ENCODE data around the gene RNF5. TPM values are rescaled to one million over a fixed set of nuclear protein-coding genes. Genes with fewer than 3 reads are reported as not detected.

RNF5 gene
- total and polyA plus RNA-seq, 10 of the 15 experiments (the other 5 are each of a cell fraction or from before 2014, with no cell fraction given) = 31.4 to 114 (median 62.8) TPM

GRCh38 chr6:32151181-32151862, 26.9 kb upstream of the RNF5 start (continued):
- TF ChIP-seq ZBED1 (IDR thresholded peaks at IDR 0.05; ENCODE audit: borderline replicate concordance) (no peak), BCLAF1 (IDR thresholded peaks at IDR 0.05) (no peak), PAX8 (IDR thresholded peaks at IDR 0.05) (no peak), NFIC (IDR thresholded peaks at IDR 0.05; ENCODE audit: low read depth, low read length) (no peak)

DNA sequence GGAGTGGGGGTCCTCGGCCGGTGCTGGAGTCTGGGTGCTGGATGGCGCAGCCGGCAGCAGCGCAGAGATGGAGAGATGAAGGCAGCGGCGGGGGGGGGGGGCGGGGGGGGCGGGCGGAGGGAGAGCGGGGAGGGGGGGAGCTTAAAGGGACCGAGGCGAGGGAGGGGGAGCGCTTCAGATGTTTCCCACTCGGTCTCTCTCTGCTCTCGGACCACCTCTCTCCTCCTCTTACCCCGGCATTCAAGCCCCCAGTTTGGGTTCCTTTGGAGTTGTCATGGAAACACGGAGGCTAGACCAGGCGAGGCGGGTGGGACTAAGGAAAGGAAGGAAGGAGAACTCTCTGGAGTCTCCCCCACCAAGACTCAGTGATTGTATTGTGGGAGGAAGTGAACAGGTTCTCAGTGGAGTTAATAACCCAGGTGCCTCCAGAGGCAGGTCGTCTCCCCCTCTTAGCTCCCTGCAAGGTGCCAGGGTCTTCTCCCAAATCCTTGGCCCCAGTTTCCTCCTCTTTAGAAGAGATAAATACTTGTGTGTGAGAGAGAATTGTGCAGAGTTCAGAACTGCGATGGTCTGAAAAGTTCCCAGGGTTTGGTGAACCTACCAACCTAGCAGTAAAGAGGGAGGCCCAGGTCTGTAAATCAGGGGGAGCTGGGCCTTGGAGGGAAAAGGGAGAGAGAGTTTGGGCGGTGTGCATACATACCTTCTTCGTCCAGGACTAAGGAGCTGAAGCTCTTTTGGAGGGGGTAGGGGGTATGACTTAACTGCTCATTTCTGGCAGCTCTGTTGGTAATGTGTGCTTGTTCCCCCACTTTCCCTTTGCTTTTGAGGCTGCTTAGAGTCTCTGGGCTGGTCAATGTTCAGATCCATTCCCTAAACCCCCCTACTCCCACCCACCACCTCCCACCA, 26.1 kb upstream of the RNF5 start, which contains the start of gene PRRT1:
Gene PRRT1 (minus strand): TSS at position 77 of the 906 bp plus-strand sequence. CDS start 112 bp downstream, outside the sequence.
- no peak for DNase-seq (ENCODE audit: low read depth, low spot score)
- H3K9ac ChIP-seq (ENCODE audit: control insufficient read depth, insufficient read depth, low read length) = no peak within 1 kb of the TSS
- intact Hi-C loops (cut with micrococcal nuclease; ENCODE audit: unreplicated experiment) = loop anchor here (10.0 kb wide), 1 partner anchor 107 kb away; no protein-coding TSS in a partner anchor
- ChIA-PET RAD21 (ENCODE audit: unreplicated experiment) (interaction anchor here (1.2 kb wide), 1 partner anchor 38 kb away, joined by 3 read pairs; the partner anchor contains the start of gene PBX2), POLR2A (interaction anchor here (0.6 to 1.1 kb wide), 3 partner anchors 21 to 1331 kb away, joined by 4 to 8 read pairs (median 8); partner anchors contain the start of gene ATF6B), CTCF (interaction anchor here (1.5 kb wide), 1 partner anchor 33 kb away, joined by 4 read pairs; no protein-coding TSS in a partner anchor), SMC1A (ENCODE audit: uncharacterized antibody, unreplicated experiment) (no interaction called here)
- FAIRE-seq = no peak
- in situ Hi-C loops (cut with MboI) = no loop called here
- no peaks in the 10 kb centered on the region for H3K79me2 ChIP-seq (ENCODE audit: control insufficient read depth, insufficient read depth, low read length)
- no peaks in the 10 kb centered on the region; a peak in 1 of 4 replicates for H3K36me3 ChIP-seq (ENCODE audit: control insufficient read depth in 2 of 2, insufficient read depth in 2 of 2, low read length in 1 of 2)
- no TSS peak for BruUV-seq (replicated peaks)
- ATAC-seq = no peak
- whole genome bisulfite sequencing (ENCODE audit: insufficient coverage, insufficient replicate concordance, low lambda C conversion rate, missing lambda C conversion rate) = 20% methylated on average over 12 of the region's 24 CpGs
- H3K27me3 ChIP-seq (replicated peaks in 1 of 2; ENCODE audit: control insufficient read depth in 2 of 2, insufficient read depth in 2 of 2, low read length in 1 of 2) = peaks cover 8 to 9% of the 10 kb centered on the region in 2 experiments
- peaks cover 3% of the 10 kb centered on the region; the same call in 1 of the 2 replicates for H3K4me1 ChIP-seq (ENCODE audit: control insufficient read depth, insufficient read depth, low read length)
- H3K4me2 ChIP-seq (ENCODE audit: control insufficient read depth, insufficient read depth) = no peak within 1 kb of the TSS
- H3K27ac ChIP-seq (ENCODE audit: control insufficient read depth, insufficient read depth) = no peak within 1 kb of the TSS
- TF ChIP-seq CHD2 (IDR thresholded peaks at IDR 0.05; ENCODE audit: borderline replicate concordance, low read depth, low read length) = no peak
- H3K4me3 ChIP-seq = no peak within 1 kb of the TSS
- no peak within 1 kb of the TSS for H2AFZ ChIP-seq (ENCODE audit: control insufficient read depth, low read depth, low read length)
- no peaks in the 10 kb centered on the region; the same call in 2 of the 3 replicates for H3K9me3 ChIP-seq (replicated peaks; ENCODE audit: control insufficient read depth, insufficient read depth, low read length)
- H4K20me1 ChIP-seq (ENCODE audit: control insufficient read depth, insufficient read depth) = no peaks in the 10 kb centered on the region

Measured in GM12878 (cell line).